ENCODE measurements around the gene FAM13A.

Gene FAM13A

DNA sequence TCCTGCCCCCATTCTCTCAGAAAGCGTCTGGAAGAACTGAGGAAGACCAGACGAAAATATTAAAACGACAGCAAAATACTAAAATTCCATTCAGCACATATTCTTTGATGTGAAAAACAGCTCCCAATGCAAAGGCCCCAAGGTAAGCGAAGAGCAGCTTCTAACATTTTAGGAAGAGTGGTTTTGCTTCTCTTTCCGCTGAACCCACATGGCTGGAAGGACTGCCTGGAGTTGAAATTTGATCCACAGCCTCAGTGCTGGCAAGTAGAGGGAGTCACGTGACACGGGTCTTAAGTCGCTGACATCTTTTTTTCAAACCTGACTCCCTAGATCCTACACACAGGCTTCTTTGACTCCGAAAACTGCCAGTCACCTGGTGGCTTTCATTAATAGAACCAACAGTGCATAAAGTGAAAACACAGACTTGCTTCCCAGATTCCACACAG, at the start of gene FAM13A:
Gene FAM13A (minus strand): TSS at position 233 of the 446 bp plus-strand sequence. CDS start 221 bp downstream, at position 12.
- H4K20me1 ChIP-seq (ENCODE audit: low read depth, low read length): no peaks in the 10 kb centered on the region
- H3K36me3 ChIP-seq (ENCODE audit: low read length): no peaks in the 10 kb centered on the region
- no peak within 1 kb of the TSS for H3K27ac ChIP-seq (ENCODE audit: low read depth, low read length)
- no peak within 1 kb of the TSS for H3K4me2 ChIP-seq (ENCODE audit: low read depth, low read length, poor library complexity, severe bottlenecking)
- H3K27me3 ChIP-seq (ENCODE audit: low read length): no peaks in the 10 kb centered on the region
- H2AFZ ChIP-seq (ENCODE audit: low read depth, low read length, severe bottlenecking): no peak within 1 kb of the TSS
- H3K9me2 ChIP-seq (replicated peaks; ENCODE audit: insufficient read depth, low read length): no peaks in the 10 kb centered on the region
- no peaks in the 10 kb centered on the region for H3K9me3 ChIP-seq (ENCODE audit: insufficient read depth, low read length)
- H3K9ac ChIP-seq (ENCODE audit: low read length): no peak within 1 kb of the TSS
- no peak within 1 kb of the TSS for H3K4me3 ChIP-seq (ENCODE audit: insufficient read depth, low read length, poor library complexity, severe bottlenecking)
- no peaks in the 10 kb centered on the region for H3F3A ChIP-seq (ENCODE audit: insufficient read depth)
- H3K79me2 ChIP-seq (ENCODE audit: insufficient read depth, low read length): no peaks in the 10 kb centered on the region
- TF ChIP-seq, protein P1, sequence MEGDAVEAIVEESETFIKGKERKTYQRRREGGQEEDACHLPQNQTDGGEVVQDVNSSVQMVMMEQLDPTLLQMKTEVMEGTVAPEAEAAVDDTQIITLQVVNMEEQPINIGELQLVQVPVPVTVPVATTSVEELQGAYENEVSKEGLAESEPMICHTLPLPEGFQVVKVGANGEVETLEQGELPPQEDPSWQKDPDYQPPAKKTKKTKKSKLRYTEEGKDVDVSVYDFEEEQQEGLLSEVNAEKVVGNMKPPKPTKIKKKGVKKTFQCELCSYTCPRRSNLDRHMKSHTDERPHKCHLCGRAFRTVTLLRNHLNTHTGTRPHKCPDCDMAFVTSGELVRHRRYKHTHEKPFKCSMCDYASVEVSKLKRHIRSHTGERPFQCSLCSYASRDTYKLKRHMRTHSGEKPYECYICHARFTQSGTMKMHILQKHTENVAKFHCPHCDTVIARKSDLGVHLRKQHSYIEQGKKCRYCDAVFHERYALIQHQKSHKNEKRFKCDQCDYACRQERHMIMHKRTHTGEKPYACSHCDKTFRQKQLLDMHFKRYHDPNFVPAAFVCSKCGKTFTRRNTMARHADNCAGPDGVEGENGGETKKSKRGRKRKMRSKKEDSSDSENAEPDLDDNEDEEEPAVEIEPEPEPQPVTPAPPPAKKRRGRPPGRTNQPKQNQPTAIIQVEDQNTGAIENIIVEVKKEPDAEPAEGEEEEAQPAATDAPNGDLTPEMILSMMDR (IDR thresholded peaks at IDR 0.05; ENCODE audit: insufficient read depth, low read length, poor library complexity, severe bottlenecking): no peak
- no peak for TF ChIP-seq EZH2phosphoT487 (conservative IDR thresholded peaks at IDR 0.05; ENCODE audit: low read length)

DNA sequence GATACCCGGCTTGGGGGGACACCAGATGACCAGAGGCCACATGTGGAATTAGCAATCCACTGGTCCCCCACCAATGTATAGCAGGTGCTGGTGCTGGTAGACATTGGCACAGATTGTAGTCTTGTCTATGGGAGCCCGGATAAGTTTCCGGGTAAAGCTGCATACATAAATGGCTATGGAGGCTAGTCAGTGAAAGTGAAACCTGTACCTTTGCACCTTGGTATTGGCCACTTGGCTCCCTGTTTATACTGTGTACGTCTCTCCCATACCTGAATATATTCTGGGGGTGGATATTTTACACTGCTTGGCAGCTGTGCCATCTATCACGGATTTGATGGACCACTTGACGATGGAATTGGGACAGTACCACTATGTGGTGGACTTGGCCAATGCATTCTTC, 48.7 kb upstream of the FAM13A start:
- H3K4me3 ChIP-seq (ENCODE audit: insufficient read depth, low read length, poor library complexity, severe bottlenecking): no peak overlapping the region
- H3K27me3 ChIP-seq (ENCODE audit: low read length): no peaks in the 10 kb centered on the region
- no peaks in the 10 kb centered on the region for H4K20me1 ChIP-seq (ENCODE audit: low read depth, low read length)
- H3F3A ChIP-seq (ENCODE audit: insufficient read depth): no peaks in the 10 kb centered on the region
- TF ChIP-seq, protein P1 (IDR thresholded peaks at IDR 0.05; ENCODE audit: insufficient read depth, low read length, poor library complexity, severe bottlenecking): no peak
- TF ChIP-seq EZH2phosphoT487 (conservative IDR thresholded peaks at IDR 0.05; ENCODE audit: low read length): no peak
- H2AFZ ChIP-seq (ENCODE audit: low read depth, low read length, severe bottlenecking): no peak overlapping the region
- H3K9me3 ChIP-seq (ENCODE audit: insufficient read depth, low read length): no peaks in the 10 kb centered on the region
- H3K9ac ChIP-seq (ENCODE audit: low read length): no peak overlapping the region
- no peaks in the 10 kb centered on the region for H3K9me2 ChIP-seq (replicated peaks; ENCODE audit: insufficient read depth, low read length)
- no peaks in the 10 kb centered on the region for H3K36me3 ChIP-seq (ENCODE audit: low read length)
- no peaks in the 10 kb centered on the region for H3K79me2 ChIP-seq (ENCODE audit: insufficient read depth, low read length)
- H3K27ac ChIP-seq (ENCODE audit: low read depth, low read length): no peak overlapping the region
- H3K4me2 ChIP-seq (ENCODE audit: low read depth, low read length, poor library complexity, severe bottlenecking): no peak overlapping the region

- no peaks in the 10 kb centered on the region for H3K79me2 ChIP-seq (ENCODE audit: insufficient read depth, low read length)
- H3K4me3 ChIP-seq (ENCODE audit: insufficient read depth, low read length, poor library complexity, severe bottlenecking): no peak overlapping the region
- H2AFZ ChIP-seq (ENCODE audit: low read depth, low read length, severe bottlenecking): no peak overlapping the region
- H3K36me3 ChIP-seq (ENCODE audit: low read length): no peaks in the 10 kb centered on the region
- H3K27me3 ChIP-seq (ENCODE audit: low read length): no peaks in the 10 kb centered on the region
- no peak overlapping the region for H3K9ac ChIP-seq (ENCODE audit: low read length)
- H4K20me1 ChIP-seq (ENCODE audit: low read depth, low read length): no peaks in the 10 kb centered on the region
- H3K9me2 ChIP-seq (replicated peaks; ENCODE audit: insufficient read depth, low read length): no peaks in the 10 kb centered on the region
- no peaks in the 10 kb centered on the region for H3K9me3 ChIP-seq (ENCODE audit: insufficient read depth, low read length)
- H3K27ac ChIP-seq (ENCODE audit: low read depth, low read length): no peak overlapping the region
- no peak overlapping the region for H3K4me2 ChIP-seq (ENCODE audit: low read depth, low read length, poor library complexity, severe bottlenecking)
- TF ChIP-seq, protein P1 (IDR thresholded peaks at IDR 0.05; ENCODE audit: insufficient read depth, low read length, poor library complexity, severe bottlenecking): no peak
- TF ChIP-seq EZH2phosphoT487 (conservative IDR thresholded peaks at IDR 0.05; ENCODE audit: low read length): no peak
- H3F3A ChIP-seq (ENCODE audit: insufficient read depth): no peaks in the 10 kb centered on the region
Measured at GRCh38 chr4:89101256-89102161, 44.5 kb upstream of the FAM13A start.
